Mesenchymal stem cell (in vitro differentiated cells and primary cell): ENCODE data around the gene ADAMTS18.

ENCODE experiments used
- DNase-seq: peaks from one replicate; pipeline ENCODE4 v3.0.0-alpha.2; 2013
- H2AFZ ChIP-seq: one replicate; pipeline ENCODE4 v1.6.1; 2013; ENCODE audit warnings: low read depth, mild to moderate bottlenecking, control low read depth, inconsistent platforms, low read length, moderate library complexity
- H2AK5ac ChIP-seq: 2 replicates; pipeline ENCODE4 v1.6.1; 2013; ENCODE audit warnings: low read length, moderate library complexity, mild to moderate bottlenecking, inconsistent platforms; ENCODE audit not compliant: severe bottlenecking
- H2BK120ac ChIP-seq: one replicate; pipeline ENCODE4 v1.6.1; 2013; ENCODE audit warnings: low read depth, mild to moderate bottlenecking, inconsistent platforms, low read length, moderate library complexity
- H2BK12ac ChIP-seq, 2 experiments: one replicate each; pipeline ENCODE4 v1.6.1; 2013; ENCODE audit warnings: inconsistent platforms in 2 of 2, low read length in 2 of 2, mild to moderate bottlenecking in 2 of 2, moderate library complexity in 2 of 2, control low read depth in 1 of 2
- H2BK15ac ChIP-seq: one replicate; pipeline ENCODE4 v1.6.1; 2013; ENCODE audit warnings: mild to moderate bottlenecking, low read depth, inconsistent platforms; ENCODE audit not compliant: poor library complexity, severe bottlenecking
- H2BK5ac ChIP-seq: 2 replicates; pipeline ENCODE4 v1.6.1; 2013; ENCODE audit warnings: low read depth, mild to moderate bottlenecking, low read length, control low read depth, inconsistent platforms; ENCODE audit not compliant: poor library complexity, severe bottlenecking
- H3K14ac ChIP-seq, 2 experiments: one replicate each; pipeline ENCODE4 v1.6.1; 2013; ENCODE audit warnings: inconsistent platforms in 2 of 2, low read length in 2 of 2, control low read depth in 1 of 2, mild to moderate bottlenecking in 1 of 2, moderate library complexity in 1 of 2
- H3K18ac ChIP-seq, 2 experiments: one replicate each; pipeline ENCODE4 v1.6.1; 2013; ENCODE audit warnings: inconsistent platforms in 2 of 2, low read length in 2 of 2, control low read depth in 1 of 2, low read depth in 1 of 2, mild to moderate bottlenecking in 1 of 2
- H3K23ac ChIP-seq, 2 experiments: one replicate each; pipeline ENCODE4 v1.6.1; 2013; ENCODE audit warnings: inconsistent platforms in 2 of 2, low read length in 2 of 2, mild to moderate bottlenecking in 2 of 2, moderate library complexity in 2 of 2, control low read depth in 1 of 2
- H3K27ac ChIP-seq: 2 replicates; pipeline ENCODE4 v1.5.1; 2013; ENCODE audit warnings: mild to moderate bottlenecking, moderate library complexity, low read length, control low read depth, inconsistent platforms; ENCODE audit not compliant: poor library complexity, severe bottlenecking
- H3K27me3 ChIP-seq, 2 experiments: 2 replicates each; pipeline versions ENCODE4 v1.6.1 to v1.7.0; 2013; ENCODE audit warnings: low read length in 2 of 2, mild to moderate bottlenecking in 2 of 2, moderate library complexity in 2 of 2, control low read depth in 1 of 2, inconsistent platforms in 1 of 2; ENCODE audit not compliant: control insufficient read depth in 1 of 2, insufficient read depth in 1 of 2
- H3K36me3 ChIP-seq, 2 experiments: 2 replicates each; pipeline versions ENCODE4 v1.6.1 to v1.7.0; 2013; ENCODE audit warnings: low read length in 2 of 2, control low read depth in 1 of 2, inconsistent platforms in 1 of 2, low read depth in 1 of 2, mild to moderate bottlenecking in 1 of 2; ENCODE audit not compliant: insufficient read depth in 2 of 2, control insufficient read depth in 1 of 2
- H3K4ac ChIP-seq, 2 experiments: one replicate each; pipeline ENCODE4 v1.6.1; 2013; ENCODE audit warnings: inconsistent platforms in 2 of 2, low read length in 2 of 2, mild to moderate bottlenecking in 2 of 2, moderate library complexity in 2 of 2, control low read depth in 1 of 2, low read depth in 1 of 2
- H3K4me1 ChIP-seq: 2 replicates; pipeline ENCODE4 v1.6.1; 2013; ENCODE audit warnings: low read depth, low read length, control low read depth; ENCODE audit not compliant: control insufficient read depth, insufficient read depth
- H3K4me2 ChIP-seq: 2 replicates; pipeline ENCODE4 v1.6.1; 2013; ENCODE audit warnings: low read length, mild to moderate bottlenecking, inconsistent platforms; ENCODE audit not compliant: poor library complexity, severe bottlenecking
- H3K4me3 ChIP-seq, 2 experiments: 2 replicates each; pipeline versions ENCODE4 v1.5.1 to v1.7.0; 2013; ENCODE audit warnings: low read length in 2 of 2, mild to moderate bottlenecking in 2 of 2, control low read depth in 1 of 2, low read depth in 1 of 2; ENCODE audit not compliant: insufficient read depth in 1 of 2
- H3K79me1 ChIP-seq: replicated peaks from 2 replicates; pipeline ENCODE4 v1.6.1; 2013; ENCODE audit warnings: mild to moderate bottlenecking, control low read depth, low read length, inconsistent platforms; ENCODE audit not compliant: poor library complexity, severe bottlenecking
- H3K9ac ChIP-seq: 2 replicates; pipeline ENCODE4 v1.7.0; 2013; ENCODE audit warnings: mild to moderate bottlenecking, low read length, moderate library complexity
- H3K9me3 ChIP-seq: 2 replicates; pipeline ENCODE4 v1.7.0; 2013; ENCODE audit warnings: mild to moderate bottlenecking, low read length; ENCODE audit not compliant: control insufficient read depth
- H4K8ac ChIP-seq: one replicate; pipeline ENCODE4 v1.6.1; 2013; ENCODE audit warnings: inconsistent platforms, mild to moderate bottlenecking, low read length, moderate library complexity
- H4K91ac ChIP-seq: one replicate; pipeline ENCODE4 v1.6.1; 2013; ENCODE audit warnings: mild to moderate bottlenecking, low read length, inconsistent platforms
- WGBS: methylation state at CpG from one replicate; pipeline ENCODE4 v1.1.7; 2013; ENCODE audit warnings: mixed read lengths; 5-methylcytosine and 5-hydroxymethylcytosine counted together

Gene ADAMTS18

DNA sequence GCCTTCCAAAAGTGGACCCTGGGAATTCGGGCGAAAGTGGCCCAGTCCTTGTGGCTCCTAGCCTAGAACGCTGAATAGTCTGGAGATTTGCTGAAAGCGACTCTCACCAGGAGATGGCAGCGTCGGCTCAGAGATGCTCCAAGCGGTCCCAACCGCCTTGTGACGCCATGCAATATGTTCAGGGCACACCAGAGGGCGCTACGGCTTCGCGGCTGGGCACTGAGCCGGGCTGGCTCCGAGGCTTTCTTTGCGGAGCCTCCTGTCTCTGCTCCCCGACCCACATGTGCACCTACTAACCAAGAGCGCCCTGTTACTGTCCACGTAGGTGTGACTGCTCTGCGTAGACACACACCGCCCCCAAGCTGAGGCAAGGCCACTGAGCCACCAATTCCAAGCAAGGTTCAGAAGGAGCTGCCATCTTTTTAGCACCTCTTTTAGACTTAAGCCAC is 198.7 kb downstream of the ADAMTS18 start:
- no peak overlapping the region for H3K27ac ChIP-seq
- H3K4ac ChIP-seq = no peak overlapping the region
- no peak overlapping the region for H4K8ac ChIP-seq
- H2BK15ac ChIP-seq = no peak overlapping the region
- H2BK120ac ChIP-seq = no peak overlapping the region
- H2BK12ac ChIP-seq = no peak overlapping the region
- DNase-seq = peak; percentile 77
- no peaks in the 10 kb centered on the region for H3K79me1 ChIP-seq
- peak overlapping the region; percentile 68 for H3K9ac ChIP-seq
- peak overlapping the region in 1 of 2 experiments; percentile 63 for H3K4me3 ChIP-seq
- no peaks in the 10 kb centered on the region for H3K27me3 ChIP-seq
- H2AK5ac ChIP-seq = no peak overlapping the region
- peak overlapping the region in 1 of 2 experiments; percentile 64 for H3K18ac ChIP-seq
- no peaks in the 10 kb centered on the region for H3K9me3 ChIP-seq
- H3K23ac ChIP-seq = no peak overlapping the region
- no peak overlapping the region for H3K14ac ChIP-seq
- no peaks in the 10 kb centered on the region for H3K36me3 ChIP-seq
- H4K91ac ChIP-seq = no peak overlapping the region
- H2AFZ ChIP-seq = no peak overlapping the region
- H3K4me1 ChIP-seq = peaks cover 2% of the 10 kb centered on the region
- H3K4me2 ChIP-seq = peak overlapping the region; percentile 64
- WGBS = 2% methylated on average over 21 of the region's 21 CpGs
- no peak overlapping the region for H2BK5ac ChIP-seq

DNA sequence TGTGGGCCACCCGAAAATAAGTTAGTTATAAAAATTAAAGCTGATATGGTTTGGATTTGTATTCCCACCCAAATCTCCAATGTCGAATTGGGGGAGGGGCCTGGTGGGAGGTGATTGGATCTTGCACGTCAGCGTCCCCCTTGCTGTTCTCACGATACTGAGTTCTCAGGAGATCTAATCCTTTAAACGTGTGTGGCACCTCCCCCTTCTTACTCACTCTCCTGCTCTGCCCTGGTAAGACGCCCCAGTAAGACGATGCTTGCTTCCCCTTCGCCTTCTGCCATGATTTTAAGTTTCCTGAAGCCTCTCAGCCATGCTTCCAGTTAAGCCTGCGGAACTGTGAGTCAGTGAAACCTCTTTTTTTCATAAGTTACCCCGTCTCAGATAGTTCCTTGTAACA is 200.2 kb downstream of the ADAMTS18 start:
- H2AK5ac ChIP-seq = no peak overlapping the region
- no peak overlapping the region for H3K4me2 ChIP-seq
- H3K9ac ChIP-seq = no peak overlapping the region
- H3K4me3 ChIP-seq = no peak overlapping the region
- no peaks in the 10 kb centered on the region for H3K36me3 ChIP-seq
- 50% methylated on average over 10 of the region's 11 CpGs for WGBS
- no peak overlapping the region for H3K4ac ChIP-seq
- H3K23ac ChIP-seq = no peak overlapping the region
- H2BK5ac ChIP-seq = no peak overlapping the region
- H2BK15ac ChIP-seq = no peak overlapping the region
- H2BK120ac ChIP-seq = no peak overlapping the region
- DNase-seq = no peak
- H3K4me1 ChIP-seq = peaks cover 2% of the 10 kb centered on the region
- H4K8ac ChIP-seq = no peak overlapping the region
- H3K27me3 ChIP-seq = no peaks in the 10 kb centered on the region
- H2AFZ ChIP-seq = no peak overlapping the region
- H3K9me3 ChIP-seq = no peaks in the 10 kb centered on the region
- no peak overlapping the region for H4K91ac ChIP-seq
- H2BK12ac ChIP-seq = no peak overlapping the region
- no peak overlapping the region for H3K27ac ChIP-seq
- no peak overlapping the region for H3K14ac ChIP-seq
- H3K18ac ChIP-seq = no peak overlapping the region
- H3K79me1 ChIP-seq = no peaks in the 10 kb centered on the region

GRCh38 chr16:77233799-77234519 is 200.9 kb downstream of the ADAMTS18 start:
- 88% methylated on average over 7 of the region's 9 CpGs for WGBS
- no peaks in the 10 kb centered on the region for H3K27me3 ChIP-seq
- H3K79me1 ChIP-seq = no peaks in the 10 kb centered on the region
- H2AK5ac ChIP-seq = no peak overlapping the region
- H3K36me3 ChIP-seq = no peaks in the 10 kb centered on the region
- no peak for DNase-seq
- no peak overlapping the region for H3K9ac ChIP-seq
- H3K27ac ChIP-seq = no peak overlapping the region
- H4K91ac ChIP-seq = no peak overlapping the region
- H3K4me1 ChIP-seq = peaks cover 2% of the 10 kb centered on the region
- H4K8ac ChIP-seq = no peak overlapping the region
- H2BK5ac ChIP-seq = no peak overlapping the region
- no peak overlapping the region for H2BK15ac ChIP-seq
- H3K4ac ChIP-seq = no peak overlapping the region
- no peak overlapping the region for H2BK120ac ChIP-seq
- no peak overlapping the region for H2AFZ ChIP-seq
- no peak overlapping the region for H3K23ac ChIP-seq
- no peak overlapping the region for H3K4me3 ChIP-seq
- no peak overlapping the region for H3K18ac ChIP-seq
- no peak overlapping the region for H3K14ac ChIP-seq
- H3K9me3 ChIP-seq = no peaks in the 10 kb centered on the region
- H3K4me2 ChIP-seq = no peak overlapping the region
- H2BK12ac ChIP-seq = no peak overlapping the region
